Measurements from ENCODE around the gene AQP1. TPM values are rescaled to one million over a fixed set of nuclear protein-coding genes. Genes with fewer than 3 reads are reported as not detected.

Gene AQP1
- total RNA-seq, 1 donor from 2014 or later, result 107 TPM

DNA sequence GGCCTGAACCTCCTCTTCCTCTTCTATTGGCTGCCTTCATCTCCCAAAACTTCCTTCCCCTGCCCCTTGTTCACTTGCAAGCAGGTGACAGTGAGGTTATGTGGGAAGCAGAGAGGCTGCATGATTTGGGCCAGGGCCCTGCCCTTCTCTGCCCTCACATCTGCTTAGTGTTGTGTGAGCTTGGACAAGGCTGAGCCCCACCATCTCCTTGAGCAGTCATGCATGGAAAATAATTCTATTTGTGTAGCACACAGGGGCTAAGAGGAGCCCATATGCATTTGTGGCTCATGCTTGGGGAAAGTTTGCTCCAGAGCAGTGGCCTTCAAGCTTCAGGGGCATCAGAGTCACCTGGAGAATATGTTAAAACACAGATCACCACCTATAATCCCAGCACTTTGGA, 26.8 kb upstream of the AQP1 start:
- no peak for DNase-seq

DNA sequence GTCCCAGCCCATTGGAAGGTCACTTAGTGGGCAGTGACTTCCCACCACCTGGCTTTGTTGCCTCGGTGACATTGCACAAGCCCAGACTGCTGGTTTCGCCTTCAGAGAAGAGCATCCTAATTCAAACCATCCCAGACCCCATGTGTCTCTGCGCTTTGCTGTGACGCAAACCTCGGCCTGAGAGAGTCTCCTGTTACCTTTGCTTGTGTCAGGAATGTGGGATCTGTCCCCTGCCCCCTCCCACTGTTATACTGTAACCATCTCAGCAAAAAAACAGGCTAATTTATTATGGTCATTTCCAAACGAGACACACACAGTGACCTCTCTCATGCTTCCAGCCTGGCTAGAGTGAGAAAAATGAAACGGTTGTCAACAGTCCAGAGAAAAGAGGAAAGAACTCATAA, 25.0 kb upstream of the AQP1 start:
- peak; percentile 69 for DNase-seq

GRCh38 chr7:30887464-30887872, 24.2 kb upstream of the AQP1 start:
- no peak for DNase-seq

DNA sequence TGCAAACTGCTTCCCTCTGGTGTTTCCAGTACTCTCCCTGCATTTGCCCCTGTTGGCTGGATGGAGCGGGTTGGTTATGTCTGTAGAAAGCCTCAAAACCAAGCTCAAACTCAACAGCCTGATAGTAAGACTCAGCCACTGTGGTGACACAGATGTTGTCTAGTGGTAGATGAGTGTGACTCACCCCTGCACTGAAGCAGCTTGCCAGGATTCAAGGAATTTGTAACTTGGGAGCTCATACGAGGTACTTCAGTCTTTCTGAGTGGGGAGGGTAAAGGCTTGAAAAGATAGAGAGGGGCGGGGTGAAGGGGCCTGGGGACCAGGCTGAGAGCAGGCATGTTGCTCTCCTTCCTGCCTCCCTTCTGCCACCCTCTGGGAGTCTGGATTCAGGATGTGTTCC, 22.9 kb upstream of the AQP1 start:
- peak; percentile 58 for DNase-seq

- DNase-seq, result no peak
Observed at GRCh38 chr7:30890226-30890625, 21.4 kb upstream of the AQP1 start.

DNA sequence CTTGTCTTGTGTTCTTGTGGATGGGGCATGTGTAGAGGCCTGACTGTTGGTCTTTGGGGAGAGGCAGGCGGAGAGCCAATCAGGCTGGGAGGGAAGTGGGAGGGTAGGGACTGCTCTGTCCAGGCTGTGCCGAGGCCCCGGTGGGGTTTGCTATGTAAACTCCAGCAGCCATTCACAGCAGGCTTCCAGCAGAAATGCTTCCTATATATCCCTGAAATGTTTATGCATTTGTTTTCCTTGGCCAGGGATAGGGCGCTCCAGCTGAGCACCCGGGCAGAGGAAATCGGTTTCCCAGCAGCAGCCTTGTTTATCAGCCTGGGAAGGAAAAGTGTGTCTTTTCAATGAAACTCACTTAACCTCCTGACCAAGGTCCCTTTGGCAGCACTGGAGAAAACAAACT, 18.3 kb upstream of the AQP1 start:
- peak; percentile 83 for DNase-seq

DNA sequence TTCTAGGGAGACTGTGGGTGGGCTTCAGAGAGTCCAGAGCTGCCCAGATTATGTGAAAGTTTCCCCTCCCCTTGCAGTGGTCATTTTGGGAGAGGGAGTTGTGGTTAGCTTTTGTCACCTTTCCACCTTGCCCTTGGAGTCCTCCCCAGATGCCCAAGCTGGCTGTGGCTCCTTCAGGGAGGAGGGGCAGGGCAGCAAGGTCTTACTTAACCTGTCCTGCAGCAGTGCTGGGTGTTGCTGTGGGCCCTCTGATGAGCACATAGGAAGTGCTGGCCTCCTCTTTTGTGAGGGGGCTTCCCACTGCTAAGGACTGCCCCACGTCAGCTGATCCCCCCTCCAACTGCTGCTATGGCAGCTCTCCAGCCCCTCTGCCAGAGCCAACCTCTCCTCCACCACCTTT, 17.6 kb upstream of the AQP1 start:
- DNase-seq, result no peak

DNA sequence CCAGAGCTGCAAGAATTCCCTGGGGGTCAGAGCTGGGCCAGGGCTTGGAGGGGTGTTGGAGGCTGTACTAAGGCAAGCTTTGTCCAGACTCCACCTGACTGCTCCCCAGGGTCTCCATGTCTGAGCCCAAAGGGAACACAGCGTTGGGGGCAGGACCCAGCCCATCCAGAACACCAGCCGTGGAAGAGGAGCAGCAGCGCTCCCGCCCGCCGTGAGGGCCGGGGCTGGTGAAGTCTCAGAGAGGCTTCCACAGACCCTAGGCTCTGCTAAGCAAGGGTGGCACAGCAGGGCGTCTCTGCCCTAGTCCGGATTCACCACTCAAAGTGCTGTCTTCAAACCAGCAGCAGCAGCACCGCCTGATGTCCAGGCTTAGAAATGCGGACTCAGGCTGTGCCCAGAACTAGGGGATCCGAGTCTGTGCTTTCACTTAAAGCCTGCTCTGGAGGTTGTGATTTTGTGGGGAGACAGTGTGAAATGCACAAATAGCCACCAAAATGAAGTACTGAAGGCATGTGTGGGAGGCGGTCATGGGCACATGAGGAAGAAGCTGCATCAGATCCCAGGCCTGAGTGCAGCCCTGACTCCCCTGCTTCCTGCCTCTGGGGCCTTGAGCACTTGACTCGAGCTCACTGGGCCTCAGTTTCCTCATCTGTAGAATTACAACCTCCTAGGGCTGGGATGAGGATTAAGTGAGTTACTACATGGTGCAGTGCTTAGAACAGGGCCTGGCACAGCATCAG, 16.6 kb upstream of the AQP1 start:
- no peak for DNase-seq

DNA sequence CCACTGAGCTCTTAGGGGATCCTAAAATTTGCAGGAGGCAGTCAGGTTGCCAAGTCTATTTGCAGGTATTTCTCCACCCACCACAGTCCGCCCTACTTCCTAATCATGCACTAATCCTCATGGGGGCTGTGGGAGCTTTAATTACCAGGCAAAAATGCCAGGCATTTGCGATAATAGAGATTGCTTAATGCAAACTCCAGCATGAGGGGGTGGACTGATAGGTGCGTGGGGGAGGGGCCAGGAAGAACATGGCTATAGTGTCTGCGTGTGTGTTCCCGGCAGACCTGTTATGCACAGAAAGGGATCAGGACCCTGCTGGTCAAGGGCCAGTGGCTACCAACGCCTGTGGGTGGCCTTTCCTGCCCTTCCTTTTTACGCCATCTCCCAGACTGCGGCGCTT, 15.6 kb upstream of the AQP1 start:
- no peak for DNase-seq

DNA sequence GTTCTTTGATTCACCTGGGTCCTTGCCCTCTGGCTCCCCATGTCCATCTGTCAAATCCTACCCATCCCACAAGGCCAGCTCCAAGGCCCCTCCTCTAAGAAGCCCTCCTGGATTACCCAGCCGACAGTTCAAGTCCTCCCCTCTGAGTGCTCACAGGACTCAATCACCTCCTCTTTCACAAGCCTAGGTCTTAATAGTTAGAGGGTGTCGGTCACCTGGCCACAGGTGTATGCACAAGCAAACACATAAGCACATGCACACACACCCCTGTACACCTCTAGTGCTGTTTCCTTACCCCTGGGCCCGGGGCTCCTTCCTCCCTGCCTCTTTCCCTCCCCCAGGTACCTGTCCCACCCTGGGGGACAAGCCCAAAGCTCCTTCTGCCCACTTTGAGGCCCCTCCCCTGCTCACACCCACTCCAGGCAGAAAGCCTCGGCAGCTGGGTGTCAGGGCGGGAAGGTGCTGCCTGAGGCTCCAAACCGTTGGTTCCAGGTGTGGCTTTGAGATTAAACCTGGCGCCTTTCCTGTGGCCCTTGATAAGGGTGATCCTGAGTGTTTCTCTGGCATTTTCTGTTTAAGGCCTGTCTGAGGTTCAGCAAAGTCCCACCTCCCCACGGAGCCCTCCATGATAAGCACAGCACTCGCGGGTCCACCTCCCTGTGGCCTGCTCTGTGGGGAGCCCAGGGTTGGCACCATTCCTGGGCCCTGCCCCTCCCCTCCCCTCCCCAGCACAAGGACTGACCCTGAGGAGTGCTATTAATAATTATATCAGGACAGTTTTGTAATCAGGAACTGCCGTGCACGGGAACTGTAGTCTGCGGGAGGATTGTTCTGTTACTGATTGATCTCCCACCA, 14.6 kb upstream of the AQP1 start:
- no peak for DNase-seq

GRCh38 chr7:30897770-30898169, 13.9 kb upstream of the AQP1 start:
- DNase-seq, result no peak

DNA sequence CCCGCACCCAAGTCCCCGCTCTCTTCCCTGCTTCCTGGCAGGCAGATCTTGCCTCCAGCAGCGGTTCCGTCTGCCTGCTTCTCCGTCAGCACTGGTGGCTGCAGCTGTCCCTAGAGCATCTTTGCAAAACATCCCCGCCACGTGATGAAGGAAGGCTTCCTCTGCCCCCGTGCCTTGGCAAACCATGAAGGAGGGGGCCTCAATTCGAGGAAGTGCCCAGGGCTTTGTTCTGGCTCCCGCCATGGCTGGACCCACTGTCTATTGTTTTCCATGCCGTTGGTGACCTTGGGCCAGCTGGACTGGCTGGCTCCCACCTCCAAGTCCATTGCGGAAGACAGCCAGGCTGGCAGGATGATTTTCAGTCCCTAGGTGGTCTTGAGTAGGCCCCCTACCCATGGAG, 13.2 kb upstream of the AQP1 start:
- DNase-seq, result no peak

- DNase-seq, result no peak
Observed at GRCh38 chr7:30899066-30899465, 12.6 kb upstream of the AQP1 start.

- DNase-seq, result no peak
Observed at GRCh38 chr7:30899630-30900029, 12.0 kb upstream of the AQP1 start.

GRCh38 chr7:30900053-30900452, 11.6 kb upstream of the AQP1 start:
- no peak for DNase-seq

GRCh38 chr7:30900803-30901362, 10.8 kb upstream of the AQP1 start:
- no peak for DNase-seq

GRCh38 chr7:30901856-30902255, 9.8 kb upstream of the AQP1 start:
- no peak for DNase-seq

DNA sequence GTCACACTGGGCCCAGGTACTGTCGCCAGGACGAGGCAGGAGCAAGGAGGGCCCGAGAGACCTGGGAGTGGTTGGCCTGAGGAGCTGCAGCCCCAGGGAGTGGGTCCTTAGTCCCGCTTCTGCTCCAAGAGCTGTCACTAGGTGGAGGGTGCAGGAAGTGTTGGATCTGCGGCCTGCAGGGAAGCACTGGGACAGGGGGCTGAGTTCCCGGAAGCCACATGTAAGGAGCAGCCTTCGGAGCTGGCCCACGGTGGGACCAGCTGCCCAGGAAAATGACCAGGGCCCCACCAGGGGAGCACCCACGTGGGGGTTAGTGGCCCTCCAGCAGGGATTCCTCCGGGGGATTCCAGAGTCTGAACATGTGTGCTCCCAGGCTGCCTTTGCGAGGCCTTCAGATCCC, 9.2 kb upstream of the AQP1 start:
- no peak for DNase-seq

GRCh38 chr7:30903146-30903545, 8.5 kb upstream of the AQP1 start:
- no peak for DNase-seq

DNA sequence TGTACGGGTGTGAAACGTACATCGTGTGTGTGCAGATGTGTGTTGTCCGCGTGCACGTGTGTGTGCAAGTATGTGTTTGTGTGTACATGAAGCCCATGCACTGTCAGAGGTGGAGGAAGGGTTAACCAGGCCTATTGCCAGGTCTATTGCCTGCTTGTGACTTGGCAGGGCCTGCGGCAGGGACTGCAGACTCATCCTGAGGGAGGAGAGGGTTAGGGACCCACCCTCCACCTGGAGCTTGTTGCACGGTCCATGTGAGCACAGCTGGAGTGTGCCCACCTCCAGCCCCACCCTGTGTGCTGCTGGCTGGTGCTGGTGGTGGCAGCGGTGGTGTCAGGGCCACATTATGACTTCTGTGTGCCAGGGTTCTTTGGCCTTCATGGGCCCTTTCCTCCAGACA, 7.1 kb upstream of the AQP1 start:
- DNase-seq, result no peak

GRCh38 chr7:30905078-30906012, 6.3 kb upstream of the AQP1 start:
- no peak for DNase-seq

DNA sequence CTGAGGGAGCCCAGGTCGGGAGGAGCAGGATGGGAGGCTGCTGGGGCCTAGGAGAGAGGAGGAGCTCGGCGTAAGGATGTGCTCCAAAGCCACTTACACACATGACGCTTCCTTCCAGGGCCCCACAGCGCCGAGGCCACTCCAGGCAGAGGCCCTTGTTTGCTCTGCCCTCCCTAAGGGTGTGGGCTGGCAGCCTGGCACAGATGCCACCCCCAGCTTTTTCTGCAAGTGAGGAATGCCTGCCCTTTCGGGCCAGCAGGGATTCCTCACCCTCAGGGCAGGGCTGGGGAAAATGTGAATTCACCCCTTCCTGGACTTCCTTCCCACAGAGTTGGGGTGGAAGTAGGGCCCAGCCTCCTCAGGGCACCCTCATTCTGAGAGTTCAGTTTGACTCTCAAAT, 5.6 kb upstream of the AQP1 start:
- DNase-seq, result no peak

All from tongue (tissue), 2 donors.